Liver (tissue), 3 donors: ENCODE results near the gene AKAP13.

Experiments used
- EGR1 ChIP-seq, 2 donors: IDR thresholded peaks; 2 replicates each; pipeline ENCODE4 v1.6.1; 2016 to 2018; ENCODE audit warnings: antibody characterized with exemption in 2 of 2, low read depth in 2 of 2
- GABPA ChIP-seq, 2 donors: IDR thresholded peaks in 1 of 2; conservative IDR thresholded peaks in 1 of 2; 2 replicates each; pipeline ENCODE4 v1.6.1; 2016; ENCODE audit warnings: antibody characterized with exemption in 2 of 2, mild to moderate bottlenecking in 1 of 2, moderate library complexity in 1 of 2
- HNF4A ChIP-seq, 2 donors: conservative IDR thresholded peaks; 2 replicates each; pipeline ENCODE4 v1.6.1; 2016; ENCODE audit warnings: antibody characterized with exemption in 2 of 2, mild to moderate bottlenecking in 2 of 2
- HNF4G ChIP-seq: IDR thresholded peaks from 2 replicates; pipeline ENCODE4 v1.6.1; 2016; ENCODE audit warnings: antibody characterized with exemption
- RAD21 ChIP-seq, 2 donors: IDR thresholded peaks; 2 replicates each; pipeline ENCODE4 v1.6.1; 2016; ENCODE audit warnings: antibody characterized with exemption in 2 of 2, mild to moderate bottlenecking in 2 of 2
- RXRA ChIP-seq, 2 donors: IDR thresholded peaks; 2 replicates each; pipeline ENCODE4 v1.6.1; 2017 to 2018; ENCODE audit warnings: antibody characterized with exemption in 2 of 2, mild to moderate bottlenecking in 1 of 2
- SP1 ChIP-seq: IDR thresholded peaks from 2 replicates; pipeline ENCODE4 v1.6.1; 2018; ENCODE audit warnings: antibody characterized with exemption, mild to moderate bottlenecking
- TAF1 ChIP-seq: conservative IDR thresholded peaks from 2 replicates; pipeline ENCODE4 v1.6.1; 2016; ENCODE audit warnings: antibody characterized with exemption, mild to moderate bottlenecking
- YY1 ChIP-seq: IDR thresholded peaks from 2 replicates; pipeline ENCODE4 v1.6.1; 2016; ENCODE audit warnings: antibody characterized with exemption, mild to moderate bottlenecking
- TF ChIP-seq, protein P1 (sequence below): fragments of 150-350 bp; IDR thresholded peaks from 2 replicates; pipeline ENCODE4 v1.5.1; 2017; ENCODE audit warnings: improper control_type of control experiment, low read depth, low read length; ENCODE audit not compliant: missing input control
- TF ChIP-seq, protein P2 (sequence below): IDR thresholded peaks from 2 replicates; pipeline ENCODE4 v1.6.1; 2016; ENCODE audit warnings: antibody characterized with exemption, mild to moderate bottlenecking
- TF ChIP-seq, protein P3 (sequence below): IDR thresholded peaks from 2 replicates; pipeline ENCODE4 v1.6.1; 2016; ENCODE audit warnings: antibody characterized with exemption
- TF ChIP-seq, protein P4 (sequence below): IDR thresholded peaks from 2 replicates; pipeline ENCODE4 v1.6.1; 2016; ENCODE audit warnings: antibody characterized with exemption
- donor health status: healthy.
- donor health status: healthy.

DNA sequence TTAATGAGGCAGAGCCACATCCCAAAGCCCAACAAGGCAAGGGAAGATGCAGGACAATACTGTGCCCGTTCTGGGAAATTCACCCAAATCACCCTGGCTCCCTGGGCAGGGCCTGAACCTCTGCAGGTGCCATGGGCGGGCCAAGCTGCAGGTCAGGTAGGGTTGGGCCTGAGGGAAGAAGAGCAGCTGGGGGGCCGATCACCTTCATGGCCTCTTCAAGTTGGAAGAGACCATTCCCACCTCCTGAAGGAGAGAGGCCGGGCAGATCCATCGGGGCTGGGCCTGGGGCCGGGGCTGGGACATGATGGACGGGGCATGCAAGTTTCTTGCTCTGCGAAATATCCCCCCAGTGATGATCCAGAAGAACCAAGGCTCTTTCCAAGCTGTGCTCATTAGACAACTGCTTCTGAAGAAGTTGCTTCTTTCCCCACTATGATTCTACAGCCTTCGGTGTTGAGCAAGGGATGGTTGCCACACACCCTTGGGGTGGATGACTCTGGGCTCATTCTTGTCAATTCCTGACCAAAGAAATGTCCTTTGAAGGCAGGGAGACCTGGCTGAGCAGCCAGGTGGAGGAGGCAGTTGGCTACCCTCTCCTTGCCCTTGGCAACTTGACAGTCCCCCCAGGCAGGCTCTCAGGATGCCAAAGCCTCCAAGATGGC is 376.1 kb downstream of the AKAP13 start:
- TF ChIP-seq, protein P1, sequence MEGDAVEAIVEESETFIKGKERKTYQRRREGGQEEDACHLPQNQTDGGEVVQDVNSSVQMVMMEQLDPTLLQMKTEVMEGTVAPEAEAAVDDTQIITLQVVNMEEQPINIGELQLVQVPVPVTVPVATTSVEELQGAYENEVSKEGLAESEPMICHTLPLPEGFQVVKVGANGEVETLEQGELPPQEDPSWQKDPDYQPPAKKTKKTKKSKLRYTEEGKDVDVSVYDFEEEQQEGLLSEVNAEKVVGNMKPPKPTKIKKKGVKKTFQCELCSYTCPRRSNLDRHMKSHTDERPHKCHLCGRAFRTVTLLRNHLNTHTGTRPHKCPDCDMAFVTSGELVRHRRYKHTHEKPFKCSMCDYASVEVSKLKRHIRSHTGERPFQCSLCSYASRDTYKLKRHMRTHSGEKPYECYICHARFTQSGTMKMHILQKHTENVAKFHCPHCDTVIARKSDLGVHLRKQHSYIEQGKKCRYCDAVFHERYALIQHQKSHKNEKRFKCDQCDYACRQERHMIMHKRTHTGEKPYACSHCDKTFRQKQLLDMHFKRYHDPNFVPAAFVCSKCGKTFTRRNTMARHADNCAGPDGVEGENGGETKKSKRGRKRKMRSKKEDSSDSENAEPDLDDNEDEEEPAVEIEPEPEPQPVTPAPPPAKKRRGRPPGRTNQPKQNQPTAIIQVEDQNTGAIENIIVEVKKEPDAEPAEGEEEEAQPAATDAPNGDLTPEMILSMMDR: no peak
- TF ChIP-seq TAF1: no peak
- TF ChIP-seq HNF4G: no peak
- no peak for TF ChIP-seq YY1
- no peak for TF ChIP-seq HNF4A (conservative IDR thresholded peaks at IDR 0.05)
- TF ChIP-seq EGR1 (IDR thresholded peaks at IDR 0.05; ENCODE audit: low read depth in 2 of 2): no peak
- no peak for TF ChIP-seq SP1
- no peak for TF ChIP-seq GABPA (IDR thresholded peaks at IDR 0.05 in 1 of 2, conservative IDR thresholded peaks at IDR 0.05 in 1 of 2)
- TF ChIP-seq RAD21 (IDR thresholded peaks at IDR 0.05): no peak
- TF ChIP-seq, protein P2, sequence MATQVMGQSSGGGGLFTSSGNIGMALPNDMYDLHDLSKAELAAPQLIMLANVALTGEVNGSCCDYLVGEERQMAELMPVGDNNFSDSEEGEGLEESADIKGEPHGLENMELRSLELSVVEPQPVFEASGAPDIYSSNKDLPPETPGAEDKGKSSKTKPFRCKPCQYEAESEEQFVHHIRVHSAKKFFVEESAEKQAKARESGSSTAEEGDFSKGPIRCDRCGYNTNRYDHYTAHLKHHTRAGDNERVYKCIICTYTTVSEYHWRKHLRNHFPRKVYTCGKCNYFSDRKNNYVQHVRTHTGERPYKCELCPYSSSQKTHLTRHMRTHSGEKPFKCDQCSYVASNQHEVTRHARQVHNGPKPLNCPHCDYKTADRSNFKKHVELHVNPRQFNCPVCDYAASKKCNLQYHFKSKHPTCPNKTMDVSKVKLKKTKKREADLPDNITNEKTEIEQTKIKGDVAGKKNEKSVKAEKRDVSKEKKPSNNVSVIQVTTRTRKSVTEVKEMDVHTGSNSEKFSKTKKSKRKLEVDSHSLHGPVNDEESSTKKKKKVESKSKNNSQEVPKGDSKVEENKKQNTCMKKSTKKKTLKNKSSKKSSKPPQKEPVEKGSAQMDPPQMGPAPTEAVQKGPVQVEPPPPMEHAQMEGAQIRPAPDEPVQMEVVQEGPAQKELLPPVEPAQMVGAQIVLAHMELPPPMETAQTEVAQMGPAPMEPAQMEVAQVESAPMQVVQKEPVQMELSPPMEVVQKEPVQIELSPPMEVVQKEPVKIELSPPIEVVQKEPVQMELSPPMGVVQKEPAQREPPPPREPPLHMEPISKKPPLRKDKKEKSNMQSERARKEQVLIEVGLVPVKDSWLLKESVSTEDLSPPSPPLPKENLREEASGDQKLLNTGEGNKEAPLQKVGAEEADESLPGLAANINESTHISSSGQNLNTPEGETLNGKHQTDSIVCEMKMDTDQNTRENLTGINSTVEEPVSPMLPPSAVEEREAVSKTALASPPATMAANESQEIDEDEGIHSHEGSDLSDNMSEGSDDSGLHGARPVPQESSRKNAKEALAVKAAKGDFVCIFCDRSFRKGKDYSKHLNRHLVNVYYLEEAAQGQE: no peak
- TF ChIP-seq, protein P3, sequence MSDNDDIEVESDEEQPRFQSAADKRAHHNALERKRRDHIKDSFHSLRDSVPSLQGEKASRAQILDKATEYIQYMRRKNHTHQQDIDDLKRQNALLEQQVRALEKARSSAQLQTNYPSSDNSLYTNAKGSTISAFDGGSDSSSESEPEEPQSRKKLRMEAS: no peak
- TF ChIP-seq, protein P4, sequence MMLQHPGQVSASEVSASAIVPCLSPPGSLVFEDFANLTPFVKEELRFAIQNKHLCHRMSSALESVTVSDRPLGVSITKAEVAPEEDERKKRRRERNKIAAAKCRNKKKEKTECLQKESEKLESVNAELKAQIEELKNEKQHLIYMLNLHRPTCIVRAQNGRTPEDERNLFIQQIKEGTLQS: no peak
- TF ChIP-seq RXRA (IDR thresholded peaks at IDR 0.05): no peak
